Measurements from ENCODE around the gene FOXN4.

GRCh38 chr12:109292342-109292711, 16.8 kb downstream of the FOXN4 start:
- TF ChIP-seq CTCF (IDR thresholded peaks at IDR 0.05) (no peak), POLR2AphosphoS5 (IDR thresholded peaks at IDR 0.05) (no peak)
